Subcutaneous adipose tissue (tissue), 4 donors: ENCODE results near the gene CCDC3. TPM values are rescaled to one million over a fixed set of nuclear protein-coding genes. Genes with fewer than 3 reads are reported as not detected.

Experiments used
- total RNA-seq, 4 donors: library from RNA; depleted of rRNA; stranded (reverse); fragments of >200 nt; gene quantifications; one replicate each; pipeline ENCODE4 v1.1.0, GENCODE V29; 2016
- TF ChIP-seq, protein P1 (sequence below): fragments of 450-650 bp; IDR thresholded peaks from one replicate; pipeline ENCODE4 v1.5.1; 2016; ENCODE audit warnings: low read depth, mild to moderate bottlenecking, control low read depth, antibody characterized with exemption, moderate library complexity

CCDC3 gene
- total RNA-seq, 4 donors from 2014 or later: 4.8 to 39.1 (median 19.4) TPM

DNA sequence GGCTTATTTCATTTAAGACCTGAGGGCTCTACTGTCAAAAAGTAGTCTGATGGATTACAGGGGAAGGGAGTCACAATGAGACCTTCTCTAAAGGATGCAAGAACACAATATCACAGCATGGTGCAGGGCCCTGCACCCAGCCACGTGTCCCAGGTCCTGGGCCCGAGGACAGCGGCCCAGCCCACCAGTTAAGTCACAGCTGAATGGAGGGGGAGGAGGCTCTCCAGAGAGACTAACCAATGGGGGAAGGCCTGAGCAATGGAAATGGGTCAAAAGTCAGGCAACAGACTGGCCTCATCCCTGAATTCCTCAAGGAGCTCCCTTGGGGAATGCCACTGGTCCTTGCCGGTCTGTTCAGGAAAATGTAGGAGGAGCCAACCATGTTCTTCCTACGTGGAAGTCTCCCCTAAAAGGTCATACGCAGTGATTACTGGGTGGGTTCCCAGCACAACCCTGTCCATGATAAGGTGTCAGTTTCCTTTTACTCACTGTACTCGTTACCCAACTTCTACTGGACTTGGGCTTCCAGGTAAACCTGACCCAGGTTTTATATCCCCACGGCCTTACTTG, 28.3 kb downstream of the CCDC3 start:
- TF ChIP-seq, protein P1, sequence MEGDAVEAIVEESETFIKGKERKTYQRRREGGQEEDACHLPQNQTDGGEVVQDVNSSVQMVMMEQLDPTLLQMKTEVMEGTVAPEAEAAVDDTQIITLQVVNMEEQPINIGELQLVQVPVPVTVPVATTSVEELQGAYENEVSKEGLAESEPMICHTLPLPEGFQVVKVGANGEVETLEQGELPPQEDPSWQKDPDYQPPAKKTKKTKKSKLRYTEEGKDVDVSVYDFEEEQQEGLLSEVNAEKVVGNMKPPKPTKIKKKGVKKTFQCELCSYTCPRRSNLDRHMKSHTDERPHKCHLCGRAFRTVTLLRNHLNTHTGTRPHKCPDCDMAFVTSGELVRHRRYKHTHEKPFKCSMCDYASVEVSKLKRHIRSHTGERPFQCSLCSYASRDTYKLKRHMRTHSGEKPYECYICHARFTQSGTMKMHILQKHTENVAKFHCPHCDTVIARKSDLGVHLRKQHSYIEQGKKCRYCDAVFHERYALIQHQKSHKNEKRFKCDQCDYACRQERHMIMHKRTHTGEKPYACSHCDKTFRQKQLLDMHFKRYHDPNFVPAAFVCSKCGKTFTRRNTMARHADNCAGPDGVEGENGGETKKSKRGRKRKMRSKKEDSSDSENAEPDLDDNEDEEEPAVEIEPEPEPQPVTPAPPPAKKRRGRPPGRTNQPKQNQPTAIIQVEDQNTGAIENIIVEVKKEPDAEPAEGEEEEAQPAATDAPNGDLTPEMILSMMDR: no peak

DNA sequence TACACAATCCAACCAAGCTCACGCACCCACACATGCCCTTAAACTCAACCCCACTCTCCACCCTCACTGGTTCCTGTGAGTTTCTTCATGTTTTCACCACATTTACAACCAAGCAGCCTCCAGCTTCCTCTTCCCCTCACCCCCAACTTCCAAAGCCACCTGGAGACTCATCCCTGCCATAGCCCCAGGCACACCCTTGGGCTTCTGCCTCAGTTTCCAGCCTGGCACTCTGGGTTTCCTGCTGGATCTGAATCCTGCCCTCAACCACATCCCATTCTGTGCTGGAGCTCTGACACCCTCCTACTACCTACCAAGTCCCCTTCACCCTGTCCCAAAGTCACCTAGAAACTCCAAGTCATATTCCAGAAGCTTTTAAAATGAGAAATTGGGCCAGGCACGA, 29.4 kb downstream of the CCDC3 start:
- TF ChIP-seq, protein P1: no peak

DNA sequence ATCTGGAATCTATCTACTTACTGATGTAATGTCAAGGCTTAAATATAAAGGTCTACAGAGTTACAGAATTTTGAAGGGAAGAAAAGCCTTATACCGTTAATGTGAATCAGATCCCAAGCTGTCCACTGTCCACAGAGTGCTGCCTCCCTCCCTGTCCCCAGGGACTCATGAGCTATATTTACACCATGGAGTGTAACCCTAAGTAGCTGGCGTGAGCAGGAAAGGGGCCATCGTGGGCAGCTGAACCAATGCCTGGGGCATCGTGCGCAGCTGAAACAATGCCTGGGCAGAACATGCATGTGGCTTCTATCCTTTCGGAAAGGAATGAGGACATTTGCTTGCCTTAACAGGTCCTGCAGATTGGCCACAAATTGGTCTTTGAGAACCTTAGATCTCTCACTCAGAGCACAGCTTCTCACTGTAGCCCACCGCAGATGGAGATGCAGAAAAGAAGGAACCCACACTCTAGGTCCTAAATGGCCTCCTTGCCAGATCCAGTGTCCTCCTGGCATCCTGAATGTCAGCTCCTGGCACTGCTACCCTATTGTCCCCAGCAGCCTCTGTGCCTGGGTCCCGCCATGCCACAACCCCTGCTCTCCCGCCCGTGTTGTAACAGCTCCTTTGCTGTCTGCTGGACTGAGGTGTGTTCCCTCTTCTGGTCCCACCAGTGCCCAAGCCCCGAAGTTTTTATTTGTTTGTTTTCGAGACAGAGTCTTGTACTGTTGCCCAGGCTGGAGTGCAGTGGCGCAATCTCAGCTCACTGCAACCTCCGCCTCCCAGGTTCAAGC, 30.3 kb downstream of the CCDC3 start:
- TF ChIP-seq, protein P1: no peak

DNA sequence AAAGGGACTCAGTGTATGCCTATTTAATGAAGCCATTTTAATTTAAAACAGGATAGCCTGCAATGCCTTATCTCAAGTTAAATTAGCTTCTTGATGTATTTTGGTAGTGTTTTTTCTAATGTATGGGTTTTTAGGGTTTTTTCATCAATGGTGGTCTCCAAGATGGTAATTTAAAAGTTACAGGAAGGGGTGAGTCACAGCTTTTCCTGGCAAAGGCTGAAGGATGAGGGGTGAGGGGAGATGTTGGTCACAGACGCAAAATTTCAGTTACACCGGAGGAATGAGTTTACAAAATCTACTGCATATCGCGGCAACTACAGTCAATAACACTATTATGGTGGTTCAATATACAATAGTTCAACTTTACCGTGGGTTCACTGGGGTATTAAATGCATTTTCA, 31.6 kb downstream of the CCDC3 start:
- TF ChIP-seq, protein P1: no peak

DNA sequence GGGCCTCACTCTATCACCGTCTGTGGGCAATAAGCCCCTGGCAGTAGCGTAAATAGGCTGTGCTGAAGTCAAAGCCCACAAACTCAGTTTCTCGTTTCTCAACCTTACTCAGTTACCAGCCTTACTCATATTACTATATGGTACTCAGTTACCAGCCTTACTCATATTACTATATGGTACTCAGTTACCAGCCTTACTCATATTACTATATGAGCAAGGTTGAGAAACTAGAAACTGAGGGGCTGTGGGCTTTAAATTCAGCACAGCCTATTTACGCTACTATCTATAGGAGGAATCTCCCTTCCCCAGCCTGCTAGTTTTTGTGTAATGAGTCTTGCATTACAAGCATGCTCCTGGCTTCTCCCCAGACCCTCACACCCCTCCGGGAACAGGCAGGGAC, 35.4 kb downstream of the CCDC3 start:
- TF ChIP-seq, protein P1: no peak

DNA sequence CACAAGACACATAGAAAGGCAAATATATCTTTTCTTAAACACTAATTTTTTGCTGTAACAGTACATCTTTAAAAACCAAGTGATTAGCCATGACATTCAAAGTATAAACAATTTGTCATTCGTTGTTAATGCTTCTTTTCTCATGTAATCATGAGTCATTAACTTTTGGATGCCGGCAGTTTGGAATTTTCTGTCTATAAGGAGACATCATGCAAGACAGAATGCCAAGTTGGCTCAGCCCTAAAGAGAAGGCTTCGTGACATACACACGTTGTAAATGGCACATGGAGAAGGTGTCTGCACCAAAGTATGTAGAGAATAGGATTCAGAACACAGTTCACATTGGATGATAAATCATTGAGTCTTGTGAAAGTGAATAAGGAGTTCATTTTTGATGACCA, 35.9 kb downstream of the CCDC3 start:
- TF ChIP-seq, protein P1: no peak

DNA sequence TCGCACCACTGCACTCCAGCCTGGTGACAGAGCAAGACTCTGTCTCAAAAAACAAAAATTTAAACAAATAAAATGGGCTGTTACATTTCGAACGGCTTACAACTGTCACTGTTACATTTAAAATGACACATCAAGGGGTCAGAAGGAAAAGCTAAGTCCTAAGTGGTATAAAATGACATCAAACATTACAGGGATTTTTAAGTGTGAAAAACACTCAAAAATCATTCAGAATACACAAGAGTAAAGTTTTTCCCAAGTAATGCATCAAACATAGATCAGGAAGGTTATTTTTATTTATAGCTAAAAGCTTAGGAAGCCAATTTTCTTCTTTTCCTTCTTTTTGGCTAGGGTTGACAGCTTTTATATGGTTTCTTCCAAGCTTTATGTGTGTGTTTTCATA, 39.0 kb downstream of the CCDC3 start:
- TF ChIP-seq, protein P1: no peak
